Measurements from ENCODE around the gene SAXO1. TPM values are rescaled to one million over a fixed set of nuclear protein-coding genes. Genes with fewer than 3 reads are reported as not detected.

SAXO1 gene
- total RNA-seq, 1 experiment from 2014 or later: not detected

DNA sequence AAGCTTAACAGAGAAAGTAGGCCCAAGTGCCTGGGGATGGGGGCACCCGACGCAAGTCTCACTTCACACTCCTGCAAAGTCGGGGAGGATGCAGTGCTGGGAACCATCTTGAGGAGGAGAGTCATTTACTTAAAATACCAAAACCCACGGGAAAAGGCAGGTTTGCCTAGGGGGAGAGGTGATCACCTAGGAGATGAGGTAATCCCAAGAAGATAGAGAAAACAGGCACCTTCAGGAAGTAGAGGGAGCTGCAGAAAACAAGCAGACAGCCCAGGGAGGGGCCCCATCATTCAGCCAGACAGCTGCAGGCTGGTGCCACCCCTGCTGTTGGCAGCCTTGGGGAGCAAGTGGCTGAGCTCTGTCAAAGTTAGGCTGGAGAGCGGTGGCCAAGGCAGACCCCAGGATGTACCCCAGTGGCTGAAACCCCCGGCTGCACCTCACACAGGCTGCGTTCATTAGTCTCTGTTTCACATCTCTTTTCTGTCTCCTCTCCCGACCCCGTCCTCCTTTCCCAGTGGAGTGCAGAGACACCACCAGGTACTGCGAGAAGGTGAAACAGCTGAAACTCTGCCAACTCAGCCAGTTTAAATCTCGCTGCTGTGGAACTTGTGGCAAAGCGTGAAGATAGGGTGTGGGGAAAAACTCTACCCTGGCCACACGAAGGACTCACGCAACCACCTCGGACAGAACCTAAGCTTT lies 124.9 kb downstream of the SAXO1 start:
- intact Hi-C loops (cut with micrococcal nuclease): no loop called here
- BruUV-seq (replicated peaks): no TSS peak
- TF ChIP-seq ELF1 (IDR thresholded peaks at IDR 0.05; ENCODE audit: borderline replicate concordance, low read depth) (no peak), FOSL1 (IDR thresholded peaks at IDR 0.05; ENCODE audit: low read depth) (no peak), EGR1 (IDR thresholded peaks at IDR 0.05; ENCODE audit: low read depth) (no peak), SIN3A (IDR thresholded peaks at IDR 0.05; ENCODE audit: low read depth) (no peak), ZNF274 (IDR thresholded peaks at IDR 0.05; ENCODE audit: low read depth, low read length) (no peak), TCF7L2 (IDR thresholded peaks at IDR 0.05; ENCODE audit: borderline replicate concordance, extremely low read depth, insufficient read depth, insufficient read length) (no peak), POLR2AphosphoS5 (IDR thresholded peaks at IDR 0.05; ENCODE audit: low read depth, low read length) (no peak), YY1 (IDR thresholded peaks at IDR 0.05; ENCODE audit: extremely low read depth, insufficient replicate concordance, low read depth, low read length) (no peak), JUND (IDR thresholded peaks at IDR 0.05) (no peak), ZFX (IDR thresholded peaks at IDR 0.05) (no peak)
- TF ChIP-seq, protein P1, sequence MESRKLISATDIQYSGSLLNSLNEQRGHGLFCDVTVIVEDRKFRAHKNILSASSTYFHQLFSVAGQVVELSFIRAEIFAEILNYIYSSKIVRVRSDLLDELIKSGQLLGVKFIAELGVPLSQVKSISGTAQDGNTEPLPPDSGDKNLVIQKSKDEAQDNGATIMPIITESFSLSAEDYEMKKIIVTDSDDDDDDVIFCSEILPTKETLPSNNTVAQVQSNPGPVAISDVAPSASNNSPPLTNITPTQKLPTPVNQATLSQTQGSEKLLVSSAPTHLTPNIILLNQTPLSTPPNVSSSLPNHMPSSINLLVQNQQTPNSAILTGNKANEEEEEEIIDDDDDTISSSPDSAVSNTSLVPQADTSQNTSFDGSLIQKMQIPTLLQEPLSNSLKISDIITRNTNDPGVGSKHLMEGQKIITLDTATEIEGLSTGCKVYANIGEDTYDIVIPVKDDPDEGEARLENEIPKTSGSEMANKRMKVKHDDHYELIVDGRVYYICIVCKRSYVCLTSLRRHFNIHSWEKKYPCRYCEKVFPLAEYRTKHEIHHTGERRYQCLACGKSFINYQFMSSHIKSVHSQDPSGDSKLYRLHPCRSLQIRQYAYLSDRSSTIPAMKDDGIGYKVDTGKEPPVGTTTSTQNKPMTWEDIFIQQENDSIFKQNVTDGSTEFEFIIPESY (IDR thresholded peaks at IDR 0.05; ENCODE audit: extremely low read depth, insufficient replicate concordance, low read length): no peak
- TF ChIP-seq, protein P2, sequence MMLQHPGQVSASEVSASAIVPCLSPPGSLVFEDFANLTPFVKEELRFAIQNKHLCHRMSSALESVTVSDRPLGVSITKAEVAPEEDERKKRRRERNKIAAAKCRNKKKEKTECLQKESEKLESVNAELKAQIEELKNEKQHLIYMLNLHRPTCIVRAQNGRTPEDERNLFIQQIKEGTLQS (IDR thresholded peaks at IDR 0.05): no peak
- TF ChIP-seq, protein P3, sequence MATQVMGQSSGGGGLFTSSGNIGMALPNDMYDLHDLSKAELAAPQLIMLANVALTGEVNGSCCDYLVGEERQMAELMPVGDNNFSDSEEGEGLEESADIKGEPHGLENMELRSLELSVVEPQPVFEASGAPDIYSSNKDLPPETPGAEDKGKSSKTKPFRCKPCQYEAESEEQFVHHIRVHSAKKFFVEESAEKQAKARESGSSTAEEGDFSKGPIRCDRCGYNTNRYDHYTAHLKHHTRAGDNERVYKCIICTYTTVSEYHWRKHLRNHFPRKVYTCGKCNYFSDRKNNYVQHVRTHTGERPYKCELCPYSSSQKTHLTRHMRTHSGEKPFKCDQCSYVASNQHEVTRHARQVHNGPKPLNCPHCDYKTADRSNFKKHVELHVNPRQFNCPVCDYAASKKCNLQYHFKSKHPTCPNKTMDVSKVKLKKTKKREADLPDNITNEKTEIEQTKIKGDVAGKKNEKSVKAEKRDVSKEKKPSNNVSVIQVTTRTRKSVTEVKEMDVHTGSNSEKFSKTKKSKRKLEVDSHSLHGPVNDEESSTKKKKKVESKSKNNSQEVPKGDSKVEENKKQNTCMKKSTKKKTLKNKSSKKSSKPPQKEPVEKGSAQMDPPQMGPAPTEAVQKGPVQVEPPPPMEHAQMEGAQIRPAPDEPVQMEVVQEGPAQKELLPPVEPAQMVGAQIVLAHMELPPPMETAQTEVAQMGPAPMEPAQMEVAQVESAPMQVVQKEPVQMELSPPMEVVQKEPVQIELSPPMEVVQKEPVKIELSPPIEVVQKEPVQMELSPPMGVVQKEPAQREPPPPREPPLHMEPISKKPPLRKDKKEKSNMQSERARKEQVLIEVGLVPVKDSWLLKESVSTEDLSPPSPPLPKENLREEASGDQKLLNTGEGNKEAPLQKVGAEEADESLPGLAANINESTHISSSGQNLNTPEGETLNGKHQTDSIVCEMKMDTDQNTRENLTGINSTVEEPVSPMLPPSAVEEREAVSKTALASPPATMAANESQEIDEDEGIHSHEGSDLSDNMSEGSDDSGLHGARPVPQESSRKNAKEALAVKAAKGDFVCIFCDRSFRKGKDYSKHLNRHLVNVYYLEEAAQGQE (IDR thresholded peaks at IDR 0.05; ENCODE audit: low read depth): no peak
- TF ChIP-seq, protein P4, sequence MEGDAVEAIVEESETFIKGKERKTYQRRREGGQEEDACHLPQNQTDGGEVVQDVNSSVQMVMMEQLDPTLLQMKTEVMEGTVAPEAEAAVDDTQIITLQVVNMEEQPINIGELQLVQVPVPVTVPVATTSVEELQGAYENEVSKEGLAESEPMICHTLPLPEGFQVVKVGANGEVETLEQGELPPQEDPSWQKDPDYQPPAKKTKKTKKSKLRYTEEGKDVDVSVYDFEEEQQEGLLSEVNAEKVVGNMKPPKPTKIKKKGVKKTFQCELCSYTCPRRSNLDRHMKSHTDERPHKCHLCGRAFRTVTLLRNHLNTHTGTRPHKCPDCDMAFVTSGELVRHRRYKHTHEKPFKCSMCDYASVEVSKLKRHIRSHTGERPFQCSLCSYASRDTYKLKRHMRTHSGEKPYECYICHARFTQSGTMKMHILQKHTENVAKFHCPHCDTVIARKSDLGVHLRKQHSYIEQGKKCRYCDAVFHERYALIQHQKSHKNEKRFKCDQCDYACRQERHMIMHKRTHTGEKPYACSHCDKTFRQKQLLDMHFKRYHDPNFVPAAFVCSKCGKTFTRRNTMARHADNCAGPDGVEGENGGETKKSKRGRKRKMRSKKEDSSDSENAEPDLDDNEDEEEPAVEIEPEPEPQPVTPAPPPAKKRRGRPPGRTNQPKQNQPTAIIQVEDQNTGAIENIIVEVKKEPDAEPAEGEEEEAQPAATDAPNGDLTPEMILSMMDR (IDR thresholded peaks at IDR 0.05 in 2 of 3, conservative IDR thresholded peaks at IDR 0.05 in 1 of 3; ENCODE audit: borderline replicate concordance in 1 of 3, insufficient read depth in 1 of 3, low read depth in 2 of 3, low read length in 2 of 3): no peak
- DNase-seq (ENCODE audit: low read depth, low spot score) (no peak), ATAC-seq (no peak)
- no peaks in the 10 kb centered on the region for H3K9me3 ChIP-seq (ENCODE audit: control insufficient read depth in 1 of 2, insufficient read depth in 1 of 2, low read depth in 1 of 2, low read length in 2 of 2)
- no peaks in the 10 kb centered on the region for H3K36me3 ChIP-seq (ENCODE audit: control insufficient read depth in 1 of 2, insufficient read depth in 2 of 2, low read length in 2 of 2)
- ChIA-PET RAD21 (ENCODE audit: low non-redundant PET in 1 of 2, low total read pairs in 2 of 2, uncharacterized antibody in 2 of 2, unreplicated experiment in 2 of 2) (no interaction called here), POLR2A (no interaction called here), CTCF (no interaction called here)
- no peaks in the 10 kb centered on the region for H4K20me1 ChIP-seq (ENCODE audit: insufficient read depth)
- no peak overlapping the region for H2AFZ ChIP-seq (ENCODE audit: low read depth, low read length, poor library complexity, severe bottlenecking)
- H3K4me3 ChIP-seq (replicated peaks in 1 of 2; ENCODE audit: low read depth in 1 of 2, low read length in 2 of 2): no peak overlapping the region
- H3K27me3 ChIP-seq (ENCODE audit: insufficient read depth, low read length): peaks cover 24% of the 10 kb centered on the region
- H3K9ac ChIP-seq (ENCODE audit: low read length): no peak overlapping the region
- no peak overlapping the region for H3K4me2 ChIP-seq (ENCODE audit: low read length)
- no peaks in the 10 kb centered on the region for H3K4me1 ChIP-seq (ENCODE audit: control insufficient read depth in 1 of 2, insufficient read depth in 2 of 2, low read length in 2 of 2)
- H3K27ac ChIP-seq (ENCODE audit: low read depth, low read length): no peak overlapping the region
- H3K9me2 ChIP-seq (ENCODE audit: insufficient read depth): no peaks in the 10 kb centered on the region
- H3K79me2 ChIP-seq (ENCODE audit: insufficient read depth, low read length): no peaks in the 10 kb centered on the region

Data from HCT116 (cell line).